Measurements from ENCODE around the gene F7.

The F7 gene

GRCh38 chr13:113083022-113083373 is 22.6 kb upstream of the F7 start:
- no peak overlapping the region for H3K4me3 ChIP-seq (replicated peaks in 1 of 2; ENCODE audit: low read depth in 2 of 2, low read length in 2 of 2)
- no peak for DNase-seq (ENCODE audit: low read depth in 2 of 2)
- TF ChIP-seq CTCF (IDR thresholded peaks at IDR 0.05; ENCODE audit: low read depth, low read length), result no peak

GRCh38 chr13:113083402-113084061 is 22.1 kb upstream of the F7 start:
- H3K4me3 ChIP-seq (replicated peaks in 1 of 2; ENCODE audit: low read depth in 2 of 2, low read length in 2 of 2), result no peak overlapping the region
- DNase-seq (ENCODE audit: low read depth in 2 of 2), result peak; percentile 48 to 56
- TF ChIP-seq CTCF (IDR thresholded peaks at IDR 0.05; ENCODE audit: low read depth, low read length), result no peak

GRCh38 chr13:113084094-113084942 is 21.3 kb upstream of the F7 start:
- H3K4me3 ChIP-seq (replicated peaks in 1 of 2; ENCODE audit: low read depth in 2 of 2, low read length in 2 of 2), result no peak overlapping the region
- no peak for DNase-seq (ENCODE audit: low read depth in 2 of 2)
- TF ChIP-seq CTCF (IDR thresholded peaks at IDR 0.05; ENCODE audit: low read depth, low read length), result peak; percentile 24

GRCh38 chr13:113084943-113085540 is 20.5 kb upstream of the F7 start:
- no peak for TF ChIP-seq CTCF (IDR thresholded peaks at IDR 0.05; ENCODE audit: low read depth, low read length)
- no peak for DNase-seq (ENCODE audit: low read depth in 2 of 2)

GRCh38 chr13:113086031-113086750 is 19.4 kb upstream of the F7 start:
- no peak overlapping the region for H3K4me3 ChIP-seq (replicated peaks in 1 of 2; ENCODE audit: low read depth in 2 of 2, low read length in 2 of 2)
- TF ChIP-seq CTCF (IDR thresholded peaks at IDR 0.05; ENCODE audit: low read depth, low read length), result peak; percentile 26
- no peak for DNase-seq (ENCODE audit: low read depth in 2 of 2)

More at GRCh38 chr13:113084943-113085540, 20.5 kb upstream of the F7 start:
- no peak overlapping the region for H3K4me3 ChIP-seq (replicated peaks in 1 of 2; ENCODE audit: low read depth in 2 of 2, low read length in 2 of 2)
